ENCODE data around the gene ATG5.
"Not testable (repeated sequence)": the region's sequence is repeated elsewhere in the genome, so short reads cannot be mapped to it uniquely, and the experiment has no call there.

Gene ATG5

GRCh38 chr6:106173124-106173879 lies 152.3 kb downstream of the ATG5 start:
- no peak for DNase-seq

DNA sequence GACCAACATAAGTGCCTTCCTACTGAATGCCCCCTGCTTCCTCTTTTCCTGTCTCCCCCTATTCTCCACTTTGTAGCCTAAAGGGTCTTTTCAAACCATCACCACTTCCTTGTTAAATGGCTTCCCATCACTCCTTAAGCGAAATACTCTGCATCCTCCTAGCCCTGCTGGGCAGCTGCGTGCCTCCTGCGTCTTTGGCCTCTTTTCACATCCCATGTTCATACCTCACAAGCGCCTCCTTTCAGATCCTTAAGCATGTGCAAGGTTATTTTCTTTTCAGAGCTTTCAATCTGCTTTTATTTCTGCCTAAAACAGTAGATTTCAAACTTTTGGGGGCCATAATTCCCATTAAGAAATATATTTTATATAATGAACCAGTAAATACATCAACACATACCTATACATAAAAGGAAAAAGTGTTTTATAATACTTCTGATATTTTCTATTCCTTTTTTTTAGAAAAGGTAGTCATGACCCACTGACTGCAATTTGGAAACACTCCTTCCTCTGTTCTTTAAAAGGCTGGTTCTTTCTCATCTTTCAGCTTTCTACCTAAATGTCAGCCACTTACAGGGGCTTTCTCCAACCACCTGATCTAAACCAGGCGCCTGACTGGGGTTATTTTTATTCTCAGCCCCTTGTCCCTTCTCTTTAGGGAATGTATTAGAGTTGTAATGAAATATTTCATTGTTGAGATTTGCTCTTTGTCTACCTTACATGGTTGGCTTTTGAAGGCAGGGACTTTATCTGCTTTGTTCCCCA lies 155.3 kb downstream of the ATG5 start:
- no peak for DNase-seq

GRCh38 chr6:106169517-106169916 lies 156.0 kb downstream of the ATG5 start:
- no peak for DNase-seq

DNA sequence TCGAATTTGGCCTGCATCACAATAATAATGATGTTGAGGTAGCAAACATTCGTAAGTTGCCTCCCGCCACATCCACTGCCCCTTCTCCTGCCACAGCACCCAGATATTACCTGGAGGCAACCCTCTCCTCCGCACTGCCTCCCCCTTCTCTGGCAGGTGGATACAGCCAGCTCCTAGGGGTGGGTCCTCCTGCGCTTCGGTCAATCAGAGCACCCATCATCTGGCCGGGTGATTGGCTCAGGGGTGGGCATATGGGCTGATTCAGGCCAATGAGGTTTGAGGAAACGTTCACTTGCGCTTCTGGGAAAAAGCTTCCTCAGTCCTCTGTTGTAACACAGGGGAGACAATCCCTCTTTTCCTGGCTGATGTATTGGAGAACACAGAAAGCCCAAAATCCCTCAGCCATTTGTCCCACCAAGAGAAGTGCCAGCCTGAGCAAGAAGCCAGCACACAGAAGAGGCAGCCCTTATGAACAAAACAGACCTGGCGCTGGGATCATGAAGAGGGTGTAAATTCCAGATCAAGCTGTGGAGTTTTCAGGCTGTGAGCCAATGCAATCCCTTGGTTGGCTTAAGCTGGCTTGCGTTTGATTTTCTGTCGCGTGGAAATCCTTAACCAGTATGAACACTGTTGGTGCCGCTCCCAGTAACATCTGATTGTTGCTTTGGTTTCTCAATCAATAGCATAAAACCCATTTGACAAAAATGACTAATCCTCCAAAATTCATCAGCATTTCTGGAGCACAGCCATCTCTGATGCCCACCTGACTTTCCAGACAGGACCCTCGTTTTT lies 157.3 kb downstream of the ATG5 start:
- no peak for DNase-seq

DNA sequence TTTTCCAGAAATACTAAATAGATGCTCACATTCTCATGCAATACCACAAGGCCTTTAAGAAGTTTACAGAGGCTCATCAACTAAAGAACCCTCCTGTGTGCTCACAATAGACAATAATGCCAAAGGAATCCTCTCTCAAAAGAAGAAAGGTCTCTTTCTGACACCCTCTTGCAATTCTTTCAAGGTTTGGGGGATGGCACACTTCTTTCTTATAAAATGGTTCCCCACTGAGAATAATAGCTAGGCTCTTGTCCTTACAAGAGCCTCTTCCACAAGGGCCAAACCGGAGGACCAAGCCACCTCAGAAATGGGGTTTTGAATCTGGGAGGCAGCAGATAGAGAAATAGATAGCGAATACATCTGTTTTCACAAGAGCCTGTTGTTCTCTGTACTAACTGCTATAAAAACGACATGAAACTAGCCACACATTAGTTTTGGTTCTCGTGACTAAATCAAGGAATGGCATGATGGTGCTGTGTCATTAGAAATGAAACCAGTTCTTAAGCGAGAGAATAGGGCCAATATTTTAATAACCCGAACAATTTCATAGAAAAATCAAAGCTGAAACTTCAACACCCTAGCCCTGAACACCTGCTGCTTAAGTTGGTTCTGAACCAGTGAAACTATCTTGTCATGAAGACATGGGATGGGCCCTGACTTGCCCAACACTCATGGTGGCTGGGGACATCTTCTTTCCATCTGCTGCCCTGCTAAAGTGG lies 158.3 kb downstream of the ATG5 start:
- no peak for DNase-seq

DNA sequence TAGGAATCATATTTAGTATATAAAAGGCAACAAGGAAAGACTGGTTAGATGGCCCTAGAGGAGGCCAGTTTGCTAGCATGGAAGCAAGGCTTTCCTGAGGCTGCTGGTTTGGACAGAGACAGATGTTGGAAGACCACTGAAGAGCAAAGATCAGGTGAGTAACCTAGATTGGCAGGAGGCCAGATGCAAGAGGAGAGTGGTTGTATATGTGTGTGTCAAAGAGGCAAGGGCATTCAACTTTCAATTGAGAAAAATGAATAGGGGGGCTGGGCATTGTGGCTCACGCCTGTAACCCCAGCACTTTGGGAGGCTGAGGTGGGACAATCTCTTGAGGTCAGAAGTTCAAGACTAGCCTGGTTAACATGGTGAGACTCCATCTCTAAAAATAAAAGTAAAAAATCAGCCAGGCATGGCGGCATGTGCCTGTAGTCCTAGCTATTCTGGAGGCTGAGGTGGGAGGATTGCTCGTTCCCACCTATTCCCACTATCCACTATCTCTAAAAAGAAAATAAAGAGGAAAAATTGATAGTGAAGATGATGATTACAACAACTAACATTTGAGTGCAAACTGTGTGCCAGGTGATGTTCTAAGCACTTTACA lies 159.6 kb downstream of the ATG5 start:
- no peak for DNase-seq

GRCh38 chr6:106163966-106164877 lies 161.3 kb downstream of the ATG5 start:
- DNase-seq, result no peak

GRCh38 chr6:106163446-106163965 lies 162.1 kb downstream of the ATG5 start:
- DNase-seq, result no peak

- no peak for DNase-seq
Observed at GRCh38 chr6:106162921-106163320, 162.6 kb downstream of the ATG5 start.

DNA sequence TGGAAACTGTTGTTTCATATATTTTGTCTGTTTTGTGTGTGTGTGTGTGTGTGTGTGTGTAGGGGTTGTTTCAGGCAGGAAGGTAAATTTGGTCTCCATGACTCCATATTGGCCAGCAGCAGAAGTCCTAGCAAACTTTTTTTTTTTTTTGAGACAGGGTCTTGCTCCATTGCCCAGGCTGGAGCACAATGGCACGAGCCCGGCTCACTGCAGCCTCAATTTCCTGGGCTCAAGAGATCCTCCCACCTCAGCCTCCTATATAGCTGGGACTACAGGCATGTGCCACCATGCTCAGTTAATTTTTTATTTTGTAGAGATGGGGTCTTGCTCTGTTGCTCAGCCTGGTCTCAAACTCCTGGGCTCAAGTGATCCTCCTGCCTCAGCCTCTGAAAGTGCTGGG lies 163.7 kb downstream of the ATG5 start:
- DNase-seq, result no peak

GRCh38 chr6:106161311-106161874 lies 164.2 kb downstream of the ATG5 start:
- DNase-seq, result no peak

- no peak for DNase-seq
Observed at GRCh38 chr6:106160189-106160588, 165.4 kb downstream of the ATG5 start.

GRCh38 chr6:106159531-106159940 lies 166.0 kb downstream of the ATG5 start:
- DNase-seq, result no peak

DNA sequence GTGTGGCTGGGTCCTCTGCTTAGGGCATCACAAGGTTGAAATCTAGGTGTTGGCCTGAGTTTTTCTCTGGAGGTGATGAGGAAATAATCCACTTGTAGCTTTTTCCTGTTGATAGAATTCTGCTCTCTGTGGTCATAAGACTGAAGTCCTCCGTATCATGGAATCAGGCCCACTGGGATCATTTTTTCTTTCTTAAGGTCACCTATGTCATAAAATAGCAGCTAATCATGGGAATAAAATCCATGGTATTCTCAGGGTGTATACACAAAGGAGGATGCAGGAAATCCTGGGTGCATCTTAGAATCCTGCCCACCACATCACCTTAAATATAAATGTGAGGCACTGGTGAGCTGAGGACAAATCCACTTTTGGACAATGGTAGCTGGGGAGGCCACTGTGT lies 166.7 kb downstream of the ATG5 start:
- DNase-seq, result no peak

DNA sequence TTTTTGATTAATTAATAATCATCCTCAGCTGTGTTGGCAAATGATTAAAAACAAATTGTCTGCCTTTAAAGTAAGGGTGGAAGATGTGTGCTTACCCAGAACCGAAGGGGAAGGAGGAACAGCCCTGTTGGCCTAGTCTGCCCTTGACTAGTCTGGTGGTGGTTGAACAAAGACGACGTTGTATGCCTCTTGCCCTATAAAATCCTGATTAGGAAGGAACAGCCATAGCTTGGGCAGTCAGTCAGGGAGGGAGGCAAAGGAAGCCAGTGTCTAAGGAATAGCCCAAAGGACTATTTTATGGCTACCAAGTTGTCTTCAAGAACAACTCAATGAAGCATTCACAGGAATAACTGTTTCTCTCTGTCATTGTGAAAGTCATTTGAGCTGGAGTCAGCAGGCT lies 168.7 kb downstream of the ATG5 start:
- DNase-seq, result no peak

GRCh38 chr6:106156413-106156812 lies 169.1 kb downstream of the ATG5 start:
- no peak for DNase-seq

- no peak for DNase-seq
Observed at GRCh38 chr6:106155219-106155830, 170.2 kb downstream of the ATG5 start.

- no peak for DNase-seq
Observed at GRCh38 chr6:106154326-106154725, 171.2 kb downstream of the ATG5 start.

GRCh38 chr6:106152952-106153351 lies 172.6 kb downstream of the ATG5 start:
- no peak for DNase-seq

DNA sequence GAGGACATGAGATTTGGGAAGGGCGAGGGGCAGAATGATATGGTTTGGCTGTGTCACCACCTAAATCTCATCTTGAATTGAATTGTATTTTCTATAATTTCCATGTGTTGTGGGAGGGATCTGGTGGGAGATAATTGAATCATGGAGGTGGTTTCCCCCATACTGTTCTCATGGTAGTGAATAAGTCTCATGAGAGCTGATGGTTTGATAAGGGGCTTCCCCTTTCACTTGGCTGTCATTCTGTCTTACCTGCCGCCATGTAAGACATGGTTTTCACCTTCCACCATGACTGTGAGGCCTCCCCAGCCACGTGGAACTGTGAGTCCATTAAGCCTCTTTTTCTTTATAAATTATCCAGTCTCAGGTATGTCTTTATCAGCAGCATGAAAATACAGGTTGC lies 173.1 kb downstream of the ATG5 start:
- not testable (repeated sequence) for DNase-seq
